Lower lobe of right lung (tissue), 2 donors: ENCODE results near the gene OR10G7. TPM values are rescaled to one million over a fixed set of nuclear protein-coding genes. Genes with fewer than 3 reads are reported as not detected.

Experiments
- ATAC-seq, 2 donors: fragments of 200-7000 bp; cut with Tn5 transposase; one replicate each; pipeline ENCODE4 v1.9.1; 2020 to 2022; ENCODE audit warnings: mild to moderate bottlenecking in 2 of 2, moderate library complexity in 2 of 2
- DNase-seq: peaks from one replicate; pipeline ENCODE4 v3.0.0-alpha.2; 2020
- H3K27ac ChIP-seq: fragments of 200-600 bp; one replicate; pipeline ENCODE4 v1.8.0; 2022
- H3K27me3 ChIP-seq: fragments of 200-600 bp; one replicate; pipeline ENCODE4 v1.8.0; 2022; ENCODE audit warnings: low read depth
- H3K36me3 ChIP-seq: fragments of 200-600 bp; one replicate; pipeline ENCODE4 v1.8.0; 2022; ENCODE audit warnings: mild to moderate bottlenecking
- H3K4me1 ChIP-seq: fragments of 200-600 bp; one replicate; pipeline ENCODE4 v1.8.0; 2022
- H3K4me3 ChIP-seq: fragments of 200-600 bp; one replicate; pipeline ENCODE4 v1.8.0; 2022; ENCODE audit warnings: mild to moderate bottlenecking
- H3K9me3 ChIP-seq: fragments of 200-600 bp; one replicate; pipeline ENCODE4 v1.8.0; 2022
- CTCF ChIP-seq: fragments of 200-600 bp; IDR thresholded peaks from one replicate; pipeline ENCODE4 v1.8.0; 2022; ENCODE audit warnings: antibody characterized with exemption, mild to moderate bottlenecking
- intact Hi-C: fragments of 100-400 bp; cut with DNase I; formaldehyde crosslinking; loops from one replicate; pipeline ENCODE4 v1.11.0; 2022
- total RNA-seq: library from RNA; stranded (reverse); fragmentation: NEBNext Ultra II Directional; extraction: Animal tissue kit (Norgen Biotek cat#: 25700); gene quantifications from one replicate; pipeline ENCODE4 v1.2.1, GENCODE V29; 2021
- donor health status: DM: no; HTN: yes; CAD: no; lungs with severe emphysema.

OR10G7 gene
- total RNA-seq, 1 donor from 2014 or later, result not detected

GRCh38 chr11:124080327-124081001 lies 39.3 kb upstream of the OR10G7 start:
- ATAC-seq (no peak), DNase-seq (no peak)
- Histone ChIP-seq H3K9me3 (no peaks in the 10 kb centered on the region), H3K4me1 (peaks cover 10% of the 10 kb centered on the region), H3K4me3 (no peak overlapping the region), H3K27ac (no peak overlapping the region), H3K36me3 (no peaks in the 10 kb centered on the region), H3K27me3 (peaks cover 6% of the 10 kb centered on the region)
- intact Hi-C loops, result no loop called here
- no peak for TF ChIP-seq CTCF

GRCh38 chr11:124079631-124080326 lies 38.7 kb upstream of the OR10G7 start:
- Histone ChIP-seq H3K27ac (no peak overlapping the region), H3K36me3 (no peaks in the 10 kb centered on the region), H3K4me3 (no peak overlapping the region), H3K27me3 (peaks cover 8% of the 10 kb centered on the region), H3K9me3 (no peaks in the 10 kb centered on the region), H3K4me1 (peaks cover 11% of the 10 kb centered on the region)
- no peak for TF ChIP-seq CTCF
- intact Hi-C loops, result loop anchor here (10.0 kb wide), 1 partner anchor 115 kb away; no protein-coding TSS in a partner anchor
- no peak for DNase-seq
- no peak for ATAC-seq

GRCh38 chr11:124078591-124078990 lies 37.5 kb upstream of the OR10G7 start:
- DNase-seq (no peak), ATAC-seq (no peak)
- Histone ChIP-seq H3K9me3 (no peaks in the 10 kb centered on the region), H3K4me1 (peaks cover 11% of the 10 kb centered on the region), H3K36me3 (no peaks in the 10 kb centered on the region), H3K4me3 (no peak overlapping the region), H3K27me3 (peaks cover 8% of the 10 kb centered on the region), H3K27ac (no peak overlapping the region)
- no peak for TF ChIP-seq CTCF
- intact Hi-C loops, result loop anchor here (10.0 kb wide), 1 partner anchor 116 kb away; no protein-coding TSS in a partner anchor

GRCh38 chr11:124077266-124077665 lies 36.1 kb upstream of the OR10G7 start:
- H3K27ac ChIP-seq, result no peak overlapping the region

More at GRCh38 chr11:124077266-124077665, 36.1 kb upstream of the OR10G7 start:
- H3K36me3 ChIP-seq, result no peaks in the 10 kb centered on the region
- TF ChIP-seq CTCF, result no peak
- peaks cover 8% of the 10 kb centered on the region for H3K27me3 ChIP-seq
- H3K4me1 ChIP-seq, result peaks cover 11% of the 10 kb centered on the region
- intact Hi-C loops, result loop anchor here (10.0 kb wide), 1 partner anchor 118 kb away; no protein-coding TSS in a partner anchor
- H3K4me3 ChIP-seq, result no peak overlapping the region
- no peaks in the 10 kb centered on the region for H3K9me3 ChIP-seq
- ATAC-seq (no peak), DNase-seq (no peak)
